HEK293T (cell line): ENCODE data around the gene GALC.

Experiments
- CTCF ChIA-PET: fragments of 350-600 bp; formaldehyde crosslinking; extraction: SDS; loops from one replicate; lab custom pipeline; 2021; ENCODE audit warnings: antibody characterized with exemption, inconsistent platforms; lab: Yijun Ruan, JAX
- POLR2A ChIA-PET: fragments of 350-600 bp; formaldehyde crosslinking; extraction: SDS; loops from one replicate; lab custom pipeline; 2020; ENCODE audit warnings: antibody characterized with exemption, inconsistent platforms; lab: Yijun Ruan, JAX
- DNase-seq: peaks from one replicate; pipeline ENCODE4 v3.0.0; 2012; ENCODE audit warnings: mixed read lengths; ENCODE audit errors: extremely low spot score
- ARNT ChIP-seq: fragments of 450-650 bp; IDR thresholded peaks from 2 replicates; pipeline ENCODE4 v1.6.1; 2017; ENCODE audit warnings: mild to moderate bottlenecking
- BHLHE40 ChIP-seq: fragments of 450-650 bp; IDR thresholded peaks from 2 replicates; pipeline ENCODE4 v1.6.1; 2016; ENCODE audit warnings: mild to moderate bottlenecking, moderate library complexity, borderline replicate concordance
- CTBP1 ChIP-seq: fragments of 450-650 bp; IDR thresholded peaks from 2 replicates; pipeline ENCODE4 v1.6.1; 2016; ENCODE audit warnings: borderline replicate concordance
- ELF4 ChIP-seq: fragments of 450-650 bp; IDR thresholded peaks from 2 replicates; pipeline ENCODE4 v1.6.1; 2017; ENCODE audit warnings: antibody characterized with exemption
- FOXA1 ChIP-seq: fragments of 450-650 bp; IDR thresholded peaks from 2 replicates; pipeline ENCODE4 v1.6.1; 2016; ENCODE audit warnings: mild to moderate bottlenecking
- FOXK2 ChIP-seq: fragments of 450-650 bp; IDR thresholded peaks from 2 replicates; pipeline ENCODE4 v1.6.1; 2016; ENCODE audit warnings: mild to moderate bottlenecking
- FOXM1 ChIP-seq: fragments of 450-650 bp; IDR thresholded peaks from 2 replicates; pipeline ENCODE4 v1.6.1; 2017; ENCODE audit warnings: mild to moderate bottlenecking, borderline replicate concordance
- HDGF ChIP-seq: fragments of 450-650 bp; IDR thresholded peaks from 2 replicates; pipeline ENCODE4 v1.6.1; 2017; ENCODE audit warnings: antibody characterized with exemption, borderline replicate concordance
- L3MBTL2 ChIP-seq: fragments of 450-650 bp; conservative IDR thresholded peaks from 2 replicates; pipeline ENCODE4 v1.6.1; 2016; ENCODE audit warnings: mild to moderate bottlenecking
- LEF1 ChIP-seq: fragments of 450-650 bp; IDR thresholded peaks from 2 replicates; pipeline ENCODE4 v1.6.1; 2017; ENCODE audit warnings: mild to moderate bottlenecking, borderline replicate concordance
- NFRKB ChIP-seq: fragments of 450-650 bp; IDR thresholded peaks from 2 replicates; pipeline ENCODE4 v1.6.1; 2016; ENCODE audit warnings: mild to moderate bottlenecking, moderate library complexity
- PKNOX1 ChIP-seq: fragments of 450-650 bp; IDR thresholded peaks from 2 replicates; pipeline ENCODE4 v1.6.1; 2016
- SP1 ChIP-seq: fragments of 450-650 bp; IDR thresholded peaks from 2 replicates; pipeline ENCODE4 v1.6.1; 2017
- SUZ12 ChIP-seq: fragments of 450-650 bp; IDR thresholded peaks from 2 replicates; pipeline ENCODE4 v1.6.1; 2016; ENCODE audit warnings: mild to moderate bottlenecking
- TARDBP ChIP-seq: fragments of 450-650 bp; IDR thresholded peaks from 2 replicates; pipeline ENCODE4 v1.6.1; 2016
- ZNF384 ChIP-seq: fragments of 450-650 bp; IDR thresholded peaks from 2 replicates; pipeline ENCODE4 v1.6.1; 2016

GALC gene

GRCh38 chr14:88017535-88017934, 24.6 kb upstream of the GALC start:
- TF ChIP-seq TARDBP (no peak), FOXA1 (no peak), L3MBTL2 (no peak), NFRKB (no peak), LEF1 (no peak), BHLHE40 (no peak), ARNT (no peak), HDGF (no peak), ZNF384 (no peak), SUZ12 (no peak), FOXK2 (no peak), SP1 (no peak), CTBP1 (no peak)
- ChIA-PET CTCF (interaction anchor here (1.2 kb wide), 1 partner anchor 151 kb away, joined by 5 read pairs; no protein-coding TSS in a partner anchor), POLR2A (no interaction called here)

GRCh38 chr14:88016768-88017167, 23.8 kb upstream of the GALC start:
- POLR2A ChIA-PET: no interaction called here
- DNase-seq: no peak
- TF ChIP-seq LEF1: no peak
- no peak for TF ChIP-seq L3MBTL2
- TF ChIP-seq SUZ12: no peak
- TF ChIP-seq ELF4: no peak
- no peak for TF ChIP-seq SP1
- CTCF ChIA-PET: interaction anchor here (1.2 kb wide), 1 partner anchor 152 kb away, joined by 5 read pairs; no protein-coding TSS in a partner anchor

More at GRCh38 chr14:88017535-88017934, 24.6 kb upstream of the GALC start:
- DNase-seq: no peak

- POLR2A ChIA-PET: no interaction called here
- no peak for TF ChIP-seq LEF1
- no peak for TF ChIP-seq NFRKB
- no peak for TF ChIP-seq FOXK2
- TF ChIP-seq HDGF: no peak
- TF ChIP-seq ELF4: no peak
- TF ChIP-seq L3MBTL2: no peak
- no peak for TF ChIP-seq ZNF384
- TF ChIP-seq CTBP1: no peak
- no peak for TF ChIP-seq ARNT
- no peak for TF ChIP-seq SUZ12
- TF ChIP-seq FOXA1: no peak
- no peak; the same call in 1 of the 2 replicates for TF ChIP-seq PKNOX1
- no peak for TF ChIP-seq BHLHE40
- no peak for TF ChIP-seq SP1
- TF ChIP-seq FOXM1: no peak
- TF ChIP-seq TARDBP: no peak
- CTCF ChIA-PET: interaction anchor here (0.5 to 2.4 kb wide), 5 partner anchors 68 to 476 kb away, joined by 4 to 10 read pairs (median 7); no protein-coding TSS in a partner anchor
- DNase-seq: peak; percentile 60
Observed at GRCh38 chr14:88013750-88014349, 20.9 kb upstream of the GALC start.

GRCh38 chr14:88012495-88012894, 19.5 kb upstream of the GALC start:
- TF ChIP-seq NFRKB (no peak), CTBP1 (no peak), SP1 (no peak), ARNT (no peak), ELF4 (no peak), HDGF (no peak), FOXM1 (no peak), FOXA1 (no peak), TARDBP (no peak), L3MBTL2 (no peak), LEF1 (no peak), FOXK2 (no peak), ZNF384 (no peak), SUZ12 (no peak)
- POLR2A ChIA-PET: no interaction called here
- DNase-seq: no peak
- CTCF ChIA-PET: no interaction called here

- ChIA-PET CTCF (no interaction called here), POLR2A (no interaction called here)
- no peak for DNase-seq
- TF ChIP-seq TARDBP: no peak
- TF ChIP-seq BHLHE40: no peak
- no peak for TF ChIP-seq FOXA1
- TF ChIP-seq CTBP1: no peak
- no peak for TF ChIP-seq PKNOX1
Observed at GRCh38 chr14:88010331-88010730, 17.3 kb upstream of the GALC start.

GRCh38 chr14:88009486-88009885, 16.5 kb upstream of the GALC start:
- no peak for DNase-seq
- no peak for TF ChIP-seq SP1
- no peak for TF ChIP-seq BHLHE40
- TF ChIP-seq SUZ12: no peak
- TF ChIP-seq HDGF: no peak
- TF ChIP-seq L3MBTL2: no peak
- no peak for TF ChIP-seq FOXM1
- TF ChIP-seq NFRKB: no peak
- TF ChIP-seq FOXK2: no peak
- no peak for TF ChIP-seq TARDBP
- no peak for TF ChIP-seq LEF1
- no peak for TF ChIP-seq FOXA1
- no peak for TF ChIP-seq PKNOX1
- TF ChIP-seq ELF4: no peak
- POLR2A ChIA-PET: no interaction called here
- CTCF ChIA-PET: no interaction called here
